Osteoblast (primary cell): ENCODE measurements around the gene NLGN3. TPM values are rescaled to one million over a fixed set of nuclear protein-coding genes. Genes with fewer than 3 reads are reported as not detected.
A peak's percentile ranks its signal among the peaks of the same experiment; 100 is the strongest.
"Not testable (repeated sequence)": the region's sequence is repeated elsewhere in the genome, so short reads cannot be mapped to it uniquely, and the experiment has no call there.

ENCODE experiments used
- DNase-seq: peaks from one replicate; pipeline ENCODE4 v3.0.0; 2011; ENCODE audit warnings: low spot score, mixed read lengths; ENCODE audit not compliant: insufficient read length; ENCODE audit errors: missing footprints
- H2AFZ ChIP-seq: 2 replicates; pipeline ENCODE4 v1.6.0; 2011; ENCODE audit warnings: mild to moderate bottlenecking, low read length
- H3K27ac ChIP-seq: 2 replicates; pipeline ENCODE4 v1.5.1; 2011; ENCODE audit warnings: mild to moderate bottlenecking, low read depth, low read length, moderate library complexity
- H3K27me3 ChIP-seq: 2 replicates; pipeline ENCODE4 v1.6.0; 2012; ENCODE audit warnings: mild to moderate bottlenecking, control low read depth, inconsistent platforms, low read length, moderate library complexity; ENCODE audit not compliant: insufficient read depth
- H3K36me3 ChIP-seq: 2 replicates; pipeline ENCODE4 v1.5.1; 2011; ENCODE audit warnings: mild to moderate bottlenecking, low read length, control low read depth, moderate library complexity; ENCODE audit not compliant: insufficient read depth
- H3K4me1 ChIP-seq: 2 replicates; pipeline ENCODE4 v1.5.1; 2011; ENCODE audit warnings: mild to moderate bottlenecking, low read length, control low read depth, moderate library complexity; ENCODE audit not compliant: insufficient read depth
- H3K4me2 ChIP-seq: 2 replicates; pipeline ENCODE4 v1.6.0; 2011; ENCODE audit warnings: mild to moderate bottlenecking, low read length; ENCODE audit not compliant: insufficient read depth
- H3K4me3 ChIP-seq: fragments of 200-600 bp; sonication (generic); 3 replicates; pipeline ENCODE4 v1.5.1; 2012; ENCODE audit warnings: mild to moderate bottlenecking, low read length, inconsistent platforms; ENCODE audit not compliant: insufficient read depth
- H3K79me2 ChIP-seq: 2 replicates; pipeline ENCODE4 v1.6.0; 2012; ENCODE audit warnings: mild to moderate bottlenecking, low read length, control low read depth, inconsistent platforms; ENCODE audit not compliant: insufficient read depth
- H3K9me3 ChIP-seq: 2 replicates; pipeline ENCODE4 v1.5.1; 2011; ENCODE audit warnings: low read depth, low read length, control low read depth
- H4K20me1 ChIP-seq: 2 replicates; pipeline ENCODE4 v1.6.0; 2012; ENCODE audit warnings: mild to moderate bottlenecking, low read length, control low read depth; ENCODE audit not compliant: insufficient read depth
- CTCF ChIP-seq: IDR thresholded peaks from 2 replicates; pipeline ENCODE4 v1.5.1; 2011; ENCODE audit warnings: mild to moderate bottlenecking, low read depth, low read length, moderate library complexity; ENCODE audit errors: extremely low read depth
- total RNA-seq: library from RNA; depleted of rRNA; stranded (reverse); fragments of >200 nt; gene quantifications from 2 replicates; pipeline ENCODE4 v1.2.3, GENCODE V29; 2012

NLGN3 gene
- total RNA-seq, 1 donor: 0.36 TPM

- peak; percentile 85 for DNase-seq
- no peaks in the 10 kb centered on the region for H4K20me1 ChIP-seq
- peak; percentile 81 for TF ChIP-seq CTCF
- no peaks in the 10 kb centered on the region for H3K36me3 ChIP-seq
- H3K79me2 ChIP-seq: no peaks in the 10 kb centered on the region
- peaks cover 11% of the 10 kb centered on the region for H3K4me1 ChIP-seq
- H3K27ac ChIP-seq: no peak overlapping the region
- no peaks in the 10 kb centered on the region for H3K9me3 ChIP-seq
- H3K4me2 ChIP-seq: peak overlapping the region; percentile 7
- peaks cover 12% of the 10 kb centered on the region for H3K27me3 ChIP-seq
- no peak overlapping the region for H3K4me3 ChIP-seq
- H2AFZ ChIP-seq: no peak overlapping the region
These were observed 34.3 kb downstream of the NLGN3 start for GRCh38 chrX:71178908-71179307.

- not testable (repeated sequence) for DNase-seq, H3K36me3 ChIP-seq, H3K4me2 ChIP-seq, H3K27ac ChIP-seq, H4K20me1 ChIP-seq, H3K9me3 ChIP-seq, H3K4me3 ChIP-seq, H2AFZ ChIP-seq, H3K79me2 ChIP-seq
- H3K27me3 ChIP-seq: peaks cover 12% of the 10 kb centered on the region
- peaks cover 11% of the 10 kb centered on the region for H3K4me1 ChIP-seq
These were observed 36.1 kb downstream of the NLGN3 start for GRCh38 chrX:71180579-71181265.

GRCh38 chrX:71181558-71181909 is 36.9 kb downstream of the NLGN3 start:
- H3K36me3 ChIP-seq: no peaks in the 10 kb centered on the region
- DNase-seq: no peak
- no peak for TF ChIP-seq CTCF
- peak overlapping the region; percentile 81 for H3K27ac ChIP-seq
- H3K4me1 ChIP-seq: peaks cover 11% of the 10 kb centered on the region
- peak overlapping the region; percentile 75 for H3K4me3 ChIP-seq
- peaks cover 12% of the 10 kb centered on the region for H3K27me3 ChIP-seq
- H3K9me3 ChIP-seq: no peaks in the 10 kb centered on the region
- H4K20me1 ChIP-seq: no peaks in the 10 kb centered on the region
- H2AFZ ChIP-seq: peak overlapping the region; percentile 89
- H3K79me2 ChIP-seq: no peaks in the 10 kb centered on the region
- peak overlapping the region; percentile 92 for H3K4me2 ChIP-seq

GRCh38 chrX:71181910-71182799 is 37.5 kb downstream of the NLGN3 start:
- Histone ChIP-seq H3K79me2 (no peaks in the 10 kb centered on the region), H3K36me3 (no peaks in the 10 kb centered on the region), H3K4me1 (peaks cover 11% of the 10 kb centered on the region), H4K20me1 (no peaks in the 10 kb centered on the region), H2AFZ (peak overlapping the region; percentile 89), H3K9me3 (no peaks in the 10 kb centered on the region), H3K4me2 (peak overlapping the region; percentile 92), H3K4me3 (peak overlapping the region; percentile 75), H3K27me3 (peaks cover 12% of the 10 kb centered on the region), H3K27ac (peak overlapping the region; percentile 81)
- TF ChIP-seq CTCF: no peak
- DNase-seq: peak; percentile 83
